ENCODE data around the gene DENND2C.

The DENND2C gene, protein sequence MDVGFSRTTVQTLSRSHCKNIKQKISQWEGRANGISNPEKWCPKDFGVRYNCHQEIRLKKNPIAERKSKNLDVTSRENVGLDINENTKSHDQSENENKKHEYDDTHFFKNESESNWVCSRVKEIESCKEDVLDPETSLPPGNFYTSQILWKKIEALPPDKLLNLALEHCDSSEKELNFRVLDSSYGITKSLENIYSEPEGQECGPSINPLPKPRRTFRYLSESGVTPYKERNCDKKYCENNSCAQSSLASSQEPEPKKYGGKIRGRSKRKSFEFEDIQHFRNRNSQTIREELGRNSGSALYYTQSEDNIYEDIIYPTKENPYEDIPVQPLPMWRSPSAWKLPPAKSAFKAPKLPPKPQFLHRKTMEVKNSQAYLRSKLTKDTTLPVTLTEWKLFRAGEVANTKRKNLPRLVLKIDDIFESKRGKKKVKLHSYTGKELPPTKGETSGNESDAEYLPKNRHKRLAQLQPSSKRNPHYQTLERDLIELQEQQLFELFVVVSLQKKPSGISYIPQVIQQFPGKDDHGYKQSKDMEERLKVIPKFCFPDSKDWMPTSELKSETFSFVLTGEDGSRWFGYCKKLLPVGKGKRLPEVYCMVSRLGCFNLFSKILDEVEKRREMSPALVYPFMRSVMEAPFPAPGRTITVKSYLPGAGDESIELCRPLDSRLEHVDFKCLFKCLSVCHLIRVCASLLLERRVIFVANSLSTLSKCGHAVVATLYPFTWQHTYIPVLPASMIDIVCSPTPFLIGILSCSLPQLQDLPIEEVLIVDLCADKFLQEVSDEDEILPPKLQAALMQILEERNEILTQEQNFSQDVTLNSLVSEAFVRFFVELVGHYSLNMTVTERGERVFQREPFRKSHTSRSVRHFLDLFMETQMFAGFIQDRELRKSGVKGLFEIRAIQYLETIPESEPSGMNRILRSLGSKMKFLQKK

GRCh38 chr1:114669562-114670082 lies at the start of gene DENND2C:
DENND2C (minus strand) TSS chr1:114670049; CDS start chr1:114625984, 44,065 bp downstream.
- Histone ChIP-seq H3K27me3 (ENCODE audit: low read depth) (0 out of 2 replicates have a peak, but pooled peaks cover 3% of the 10 kb centered on the region), H3K9me3 (no peaks in the 10 kb centered on the region), H3K36me3 (replicated peaks) (no peaks in the 10 kb centered on the region), H3K4me3 (peak within 1 kb of the TSS; percentile 69), H3K4me1 (peaks cover 6% of the 10 kb centered on the region)
- no peak for DNase-seq (ENCODE audit: low spot score in 2 of 2)
- in situ Hi-C loops (cut with MboI; ENCODE audit: low sequenced_read_pairs) = no loop called here

GRCh38 chr1:114719424-114719787 lies 49.6 kb upstream of the DENND2C start:
- in situ Hi-C loops (cut with MboI; ENCODE audit: low sequenced_read_pairs) = no loop called here
- no peaks in the 10 kb centered on the region for H3K27me3 ChIP-seq (ENCODE audit: low read depth)
- H3K36me3 ChIP-seq (replicated peaks) = peaks cover 70% of the 10 kb centered on the region
- H3K4me1 ChIP-seq = peaks cover 4% of the 10 kb centered on the region; the same call in 1 of the 2 replicates
- H3K4me3 ChIP-seq = no peak overlapping the region
- no peak for DNase-seq (ENCODE audit: low spot score in 2 of 2)
- H3K9me3 ChIP-seq = no peaks in the 10 kb centered on the region

GRCh38 chr1:114718661-114719423 lies 49.0 kb upstream of the DENND2C start:
- Histone ChIP-seq H3K4me3 (no peak overlapping the region), H3K4me1 (peaks cover 4% of the 10 kb centered on the region; the same call in 1 of the 2 replicates), H3K27me3 (ENCODE audit: low read depth) (no peaks in the 10 kb centered on the region), H3K9me3 (no peaks in the 10 kb centered on the region), H3K36me3 (replicated peaks) (peaks cover 69% of the 10 kb centered on the region)
- in situ Hi-C loops (cut with MboI; ENCODE audit: low sequenced_read_pairs) = no loop called here
- no peak for DNase-seq (ENCODE audit: low spot score in 2 of 2)

- Histone ChIP-seq H3K27me3 (ENCODE audit: low read depth) (no peaks in the 10 kb centered on the region), H3K9me3 (no peaks in the 10 kb centered on the region), H3K36me3 (replicated peaks) (peaks cover 64% of the 10 kb centered on the region), H3K4me1 (peaks cover 4% of the 10 kb centered on the region; the same call in 1 of the 2 replicates), H3K4me3 (peak within 1 kb of the TSS; percentile 81)
- in situ Hi-C loops (cut with MboI; ENCODE audit: low sequenced_read_pairs) = no loop called here
- peak; percentile 79 to 95 for DNase-seq (ENCODE audit: low spot score in 2 of 2)
Observed at GRCh38 chr1:114716304-114717170, 46.7 kb upstream of the DENND2C start, which contains the start of gene NRAS. NRAS (minus strand) TSS chr1:114716771; CDS start chr1:114716160, 611 bp downstream.

DNA sequence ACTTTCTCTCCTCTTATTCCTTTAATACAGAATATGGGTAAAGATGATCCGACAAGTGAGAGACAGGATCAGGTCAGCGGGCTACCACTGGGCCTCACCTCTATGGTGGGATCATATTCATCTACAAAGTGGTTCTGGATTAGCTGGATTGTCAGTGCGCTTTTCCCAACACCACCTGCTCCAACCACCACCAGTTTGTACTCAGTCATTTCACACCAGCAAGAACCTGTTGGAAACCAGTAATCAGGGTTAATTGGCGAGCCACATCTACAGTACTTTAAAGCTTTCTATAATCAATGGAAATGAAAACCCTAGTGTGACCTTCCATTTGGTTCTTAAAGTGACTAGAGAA lies 46.1 kb upstream of the DENND2C start:
- H3K9me3 ChIP-seq = no peaks in the 10 kb centered on the region
- H3K4me3 ChIP-seq = peak overlapping the region; percentile 81
- H3K36me3 ChIP-seq (replicated peaks) = peaks cover 61% of the 10 kb centered on the region
- DNase-seq (ENCODE audit: low spot score in 2 of 2) = no peak
- no peaks in the 10 kb centered on the region for H3K27me3 ChIP-seq (ENCODE audit: low read depth)
- peaks cover 4% of the 10 kb centered on the region; the same call in 1 of the 2 replicates for H3K4me1 ChIP-seq
- in situ Hi-C loops (cut with MboI; ENCODE audit: low sequenced_read_pairs) = no loop called here

GRCh38 chr1:114712977-114713376 lies 43.1 kb upstream of the DENND2C start:
- no peak for DNase-seq (ENCODE audit: low spot score in 2 of 2)
- peaks cover 60% of the 10 kb centered on the region for H3K36me3 ChIP-seq (replicated peaks)
- H3K9me3 ChIP-seq = no peaks in the 10 kb centered on the region
- H3K4me1 ChIP-seq = peaks cover 4% of the 10 kb centered on the region; the same call in 1 of the 2 replicates
- H3K4me3 ChIP-seq = no peak overlapping the region
- in situ Hi-C loops (cut with MboI; ENCODE audit: low sequenced_read_pairs) = no loop called here
- H3K27me3 ChIP-seq (ENCODE audit: low read depth) = no peaks in the 10 kb centered on the region

GRCh38 chr1:114710360-114710759 lies 40.5 kb upstream of the DENND2C start:
- in situ Hi-C loops (cut with MboI; ENCODE audit: low sequenced_read_pairs) = no loop called here

DNA sequence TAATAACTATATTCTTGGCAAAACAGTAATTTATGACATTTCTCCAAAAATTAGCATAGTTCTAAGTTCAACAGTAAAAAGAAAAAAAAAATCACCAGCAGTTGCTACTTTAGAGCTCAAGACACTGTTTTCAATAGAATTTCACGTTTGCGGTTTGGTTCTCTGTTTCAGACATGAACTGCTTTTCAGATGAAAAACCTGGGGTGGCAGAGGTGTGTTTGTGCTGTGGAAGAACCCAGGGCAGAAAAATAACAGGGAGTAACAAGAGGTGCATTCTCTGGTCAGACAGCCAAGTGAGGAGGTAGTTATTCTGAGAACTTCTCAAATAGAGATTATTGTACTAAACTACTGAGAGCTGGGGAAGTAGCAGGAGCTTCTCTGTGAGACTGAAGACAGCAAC lies 37.8 kb upstream of the DENND2C start:
- no peaks in the 10 kb centered on the region for H3K9me3 ChIP-seq
- no peaks in the 10 kb centered on the region for H3K27me3 ChIP-seq (ENCODE audit: low read depth)
- peaks cover 49% of the 10 kb centered on the region for H3K36me3 ChIP-seq (replicated peaks)
- no peaks in the 10 kb centered on the region for H3K4me1 ChIP-seq
- no peak overlapping the region for H3K4me3 ChIP-seq
- in situ Hi-C loops (cut with MboI; ENCODE audit: low sequenced_read_pairs) = no loop called here
- DNase-seq (ENCODE audit: low spot score in 2 of 2) = no peak

More at GRCh38 chr1:114710360-114710759, 40.5 kb upstream of the DENND2C start:
- Histone ChIP-seq H3K4me3 (no peak overlapping the region), H3K9me3 (no peaks in the 10 kb centered on the region), H3K27me3 (ENCODE audit: low read depth) (no peaks in the 10 kb centered on the region), H3K4me1 (peaks cover 1% of the 10 kb centered on the region; the same call in 1 of the 2 replicates), H3K36me3 (replicated peaks) (peaks cover 66% of the 10 kb centered on the region)
- no peak for DNase-seq (ENCODE audit: low spot score in 2 of 2)

DNA sequence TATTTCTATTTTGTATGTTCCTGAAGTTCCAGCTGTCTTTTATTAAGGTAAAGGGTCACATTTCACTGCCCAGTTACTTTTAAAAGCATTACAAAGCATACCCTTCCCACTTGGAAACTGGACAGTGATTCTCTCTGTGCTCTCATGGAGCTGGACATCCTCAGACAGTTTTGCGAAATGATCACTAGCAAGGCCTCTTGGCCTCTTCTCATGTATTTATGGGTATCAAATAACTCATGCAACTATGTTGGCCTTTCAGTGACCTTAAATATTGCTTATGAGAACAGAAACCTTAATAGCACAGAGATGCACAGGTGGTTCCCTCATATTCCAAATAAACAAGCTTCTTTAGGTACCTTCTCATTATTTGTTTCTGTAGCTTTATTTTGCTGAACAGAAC lies 33.4 kb upstream of the DENND2C start:
- Histone ChIP-seq H3K27me3 (ENCODE audit: low read depth) (peaks cover 6% of the 10 kb centered on the region), H3K9me3 (no peaks in the 10 kb centered on the region), H3K36me3 (replicated peaks) (peaks cover 13% of the 10 kb centered on the region), H3K4me3 (no peak overlapping the region), H3K4me1 (no peaks in the 10 kb centered on the region)
- in situ Hi-C loops (cut with MboI; ENCODE audit: low sequenced_read_pairs) = no loop called here
- DNase-seq (ENCODE audit: low spot score in 2 of 2) = no peak

- in situ Hi-C loops (cut with MboI; ENCODE audit: low sequenced_read_pairs) = no loop called here
- H3K4me3 ChIP-seq = no peak overlapping the region
Observed at GRCh38 chr1:114702737-114703136, 32.9 kb upstream of the DENND2C start.

DNA sequence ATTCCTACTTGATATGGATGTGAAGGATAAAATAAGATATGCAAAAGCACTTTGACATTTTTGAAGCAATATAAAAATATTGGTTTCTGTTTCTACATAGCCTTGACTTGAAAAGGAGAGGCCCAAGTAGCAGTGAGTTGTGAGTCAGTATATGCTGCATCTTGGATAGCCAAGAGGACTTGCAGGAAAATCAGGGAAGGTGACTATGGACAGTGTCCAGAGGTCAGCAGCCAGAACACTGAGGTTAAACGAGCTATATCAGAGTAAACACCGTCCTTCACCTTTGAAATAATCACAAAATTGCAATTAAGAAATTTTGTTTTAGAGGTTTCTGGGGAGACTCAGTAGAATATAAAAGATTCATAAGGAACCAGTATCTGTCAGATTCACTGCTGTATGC lies 32.1 kb upstream of the DENND2C start:
- Histone ChIP-seq H3K4me1 (no peaks in the 10 kb centered on the region), H3K4me3 (no peak overlapping the region), H3K9me3 (no peaks in the 10 kb centered on the region), H3K27me3 (ENCODE audit: low read depth) (peaks cover 6% of the 10 kb centered on the region), H3K36me3 (replicated peaks) (no peaks in the 10 kb centered on the region; the same call in 1 of the 2 replicates)
- DNase-seq (ENCODE audit: low spot score in 2 of 2) = no peak
- in situ Hi-C loops (cut with MboI; ENCODE audit: low sequenced_read_pairs) = no loop called here

More at GRCh38 chr1:114702737-114703136, 32.9 kb upstream of the DENND2C start:
- Histone ChIP-seq H3K27me3 (ENCODE audit: low read depth) (peaks cover 6% of the 10 kb centered on the region), H3K9me3 (no peaks in the 10 kb centered on the region), H3K4me1 (no peaks in the 10 kb centered on the region), H3K36me3 (replicated peaks) (peaks cover 8% of the 10 kb centered on the region)
- DNase-seq (ENCODE audit: low spot score in 2 of 2) = no peak

GRCh38 chr1:114700036-114700600 lies 30.3 kb upstream of the DENND2C start:
- H3K27me3 ChIP-seq (ENCODE audit: low read depth) = peaks cover 6% of the 10 kb centered on the region
- no peak for DNase-seq (ENCODE audit: low spot score in 2 of 2)

More at GRCh38 chr1:114700036-114700600, 30.3 kb upstream of the DENND2C start:
- H3K36me3 ChIP-seq (replicated peaks) = no peaks in the 10 kb centered on the region
- H3K9me3 ChIP-seq = no peaks in the 10 kb centered on the region
- in situ Hi-C loops (cut with MboI; ENCODE audit: low sequenced_read_pairs) = no loop called here
- H3K4me1 ChIP-seq = peaks cover 3% of the 10 kb centered on the region; the same call in 1 of the 2 replicates
- no peak overlapping the region for H3K4me3 ChIP-seq

All from HAP-1 (cell line).